Measurements from ENCODE around the gene LRMDA.

DNA sequence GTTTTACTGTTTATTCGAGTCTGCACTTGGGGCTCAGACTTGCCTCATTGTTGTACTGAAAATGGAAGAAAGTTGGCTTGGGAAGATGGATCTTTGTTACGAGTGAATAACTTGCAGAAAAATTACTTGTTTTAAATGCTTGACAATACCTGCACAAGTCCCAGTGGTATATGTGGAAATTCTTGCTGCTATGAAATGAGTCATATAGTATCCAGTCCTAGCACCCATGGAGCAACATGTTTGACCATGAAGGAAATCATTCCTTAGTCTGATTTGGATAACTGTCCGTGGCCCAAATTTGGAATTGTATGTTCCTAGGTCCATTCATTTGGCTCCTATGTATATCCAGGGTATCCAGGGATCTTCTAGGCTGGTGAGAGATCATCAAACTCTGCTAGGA is 1109.4 kb downstream of the LRMDA start:
- TF ChIP-seq, protein P1, sequence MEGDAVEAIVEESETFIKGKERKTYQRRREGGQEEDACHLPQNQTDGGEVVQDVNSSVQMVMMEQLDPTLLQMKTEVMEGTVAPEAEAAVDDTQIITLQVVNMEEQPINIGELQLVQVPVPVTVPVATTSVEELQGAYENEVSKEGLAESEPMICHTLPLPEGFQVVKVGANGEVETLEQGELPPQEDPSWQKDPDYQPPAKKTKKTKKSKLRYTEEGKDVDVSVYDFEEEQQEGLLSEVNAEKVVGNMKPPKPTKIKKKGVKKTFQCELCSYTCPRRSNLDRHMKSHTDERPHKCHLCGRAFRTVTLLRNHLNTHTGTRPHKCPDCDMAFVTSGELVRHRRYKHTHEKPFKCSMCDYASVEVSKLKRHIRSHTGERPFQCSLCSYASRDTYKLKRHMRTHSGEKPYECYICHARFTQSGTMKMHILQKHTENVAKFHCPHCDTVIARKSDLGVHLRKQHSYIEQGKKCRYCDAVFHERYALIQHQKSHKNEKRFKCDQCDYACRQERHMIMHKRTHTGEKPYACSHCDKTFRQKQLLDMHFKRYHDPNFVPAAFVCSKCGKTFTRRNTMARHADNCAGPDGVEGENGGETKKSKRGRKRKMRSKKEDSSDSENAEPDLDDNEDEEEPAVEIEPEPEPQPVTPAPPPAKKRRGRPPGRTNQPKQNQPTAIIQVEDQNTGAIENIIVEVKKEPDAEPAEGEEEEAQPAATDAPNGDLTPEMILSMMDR (IDR thresholded peaks at IDR 0.05), result no peak
- TF ChIP-seq POLR2A (IDR thresholded peaks at IDR 0.05), result no peak
